Tibial artery (tissue), 4 donors: Measurements from ENCODE around the gene DUSP3.
A peak's percentile ranks its signal among the peaks of the same experiment; 100 is the strongest.

ENCODE experiments used
- DNase-seq, 2 donors: peaks; one replicate each; pipeline ENCODE4 v3.0.0-alpha.2; 2019
- H3K27ac ChIP-seq, 2 donors: fragments of 200-600 bp; sonication (generic) in 1 of 2; 1 replicate in 1 of 2; 2 replicates in 1 of 2; pipeline ENCODE4 v1.5.1; 2018 to 2019; ENCODE audit warnings: mild to moderate bottlenecking in 1 of 2
- H3K27me3 ChIP-seq, 2 donors: fragments of 200-600 bp; sonication (generic) in 1 of 2; one replicate each; pipeline versions ENCODE4 v1.5.1 to v1.6.0; 2016 to 2019
- H3K36me3 ChIP-seq, 3 donors: fragments of 200-600 bp; sonication (generic) in 2 of 3; one replicate each; pipeline ENCODE4 v1.5.1; 2016 to 2019; ENCODE audit warnings: mild to moderate bottlenecking in 2 of 3
- H3K4me1 ChIP-seq, 4 donors: fragments of 200-600 bp; sonication (generic) in 2 of 4; 1 replicate in 3 of 4; 2 replicates in 1 of 4; pipeline ENCODE4 v1.5.1; 2016 to 2019
- H3K4me3 ChIP-seq, 2 donors: fragments of 200-600 bp; sonication (generic) in 1 of 2; 1 replicate in 1 of 2; 2 replicates in 1 of 2; pipeline ENCODE4 v1.5.1; 2018 to 2019; ENCODE audit warnings: mild to moderate bottlenecking in 2 of 2
- H3K9me3 ChIP-seq, 3 donors: fragments of 200-600 bp; sonication (generic) in 1 of 3; one replicate each; pipeline ENCODE4 v1.5.1; 2016 to 2019
- intact Hi-C: fragments of 100-400 bp; cut with DNase I; formaldehyde crosslinking; loops from one replicate; pipeline ENCODE4 v1.15.0; 2023; ENCODE audit warnings: low total_unique reads
- TF ChIP-seq, protein P1 (sequence below), 2 experiments: fragments of 200-600 bp in 1 of 2; fragments of 450-650 bp in 1 of 2; IDR thresholded peaks; one replicate each; pipeline ENCODE4 v1.5.1; 2017 to 2019; ENCODE audit warnings: antibody characterized with exemption in 2 of 2, mild to moderate bottlenecking in 1 of 2, moderate library complexity in 1 of 2

DUSP3 gene

DNA sequence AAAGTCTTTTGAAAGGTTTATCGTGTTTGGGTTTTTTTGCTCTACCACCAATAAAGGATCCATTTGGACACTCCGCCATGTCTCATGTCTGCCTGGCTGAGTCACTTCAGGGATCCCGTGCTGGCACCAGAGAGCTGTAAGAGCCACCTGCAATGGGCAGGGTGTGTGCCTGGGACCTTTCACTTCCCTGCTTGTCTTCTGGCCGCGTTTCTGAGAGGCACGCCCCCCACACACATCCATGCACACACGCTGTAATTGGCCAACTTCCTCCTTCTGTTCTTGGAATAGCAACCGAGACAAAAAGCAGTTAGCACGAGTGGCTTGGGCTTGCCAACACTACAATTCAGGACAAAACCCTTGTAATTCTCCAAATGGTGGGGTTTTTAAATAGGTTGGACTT is 10.4 kb downstream of the DUSP3 start:
- H3K9me3 ChIP-seq, result no peaks in the 10 kb centered on the region
- intact Hi-C loops, result loop anchor here (5.0 kb wide), 1 partner anchor 191 kb away; no protein-coding TSS in a partner anchor
- H3K27me3 ChIP-seq, result no peaks in the 10 kb centered on the region
- H3K27ac ChIP-seq, result no peak overlapping the region
- H3K36me3 ChIP-seq, result peaks cover 44 to 70% (median 57%) of the 10 kb centered on the region in 3 donors
- TF ChIP-seq, protein P1, sequence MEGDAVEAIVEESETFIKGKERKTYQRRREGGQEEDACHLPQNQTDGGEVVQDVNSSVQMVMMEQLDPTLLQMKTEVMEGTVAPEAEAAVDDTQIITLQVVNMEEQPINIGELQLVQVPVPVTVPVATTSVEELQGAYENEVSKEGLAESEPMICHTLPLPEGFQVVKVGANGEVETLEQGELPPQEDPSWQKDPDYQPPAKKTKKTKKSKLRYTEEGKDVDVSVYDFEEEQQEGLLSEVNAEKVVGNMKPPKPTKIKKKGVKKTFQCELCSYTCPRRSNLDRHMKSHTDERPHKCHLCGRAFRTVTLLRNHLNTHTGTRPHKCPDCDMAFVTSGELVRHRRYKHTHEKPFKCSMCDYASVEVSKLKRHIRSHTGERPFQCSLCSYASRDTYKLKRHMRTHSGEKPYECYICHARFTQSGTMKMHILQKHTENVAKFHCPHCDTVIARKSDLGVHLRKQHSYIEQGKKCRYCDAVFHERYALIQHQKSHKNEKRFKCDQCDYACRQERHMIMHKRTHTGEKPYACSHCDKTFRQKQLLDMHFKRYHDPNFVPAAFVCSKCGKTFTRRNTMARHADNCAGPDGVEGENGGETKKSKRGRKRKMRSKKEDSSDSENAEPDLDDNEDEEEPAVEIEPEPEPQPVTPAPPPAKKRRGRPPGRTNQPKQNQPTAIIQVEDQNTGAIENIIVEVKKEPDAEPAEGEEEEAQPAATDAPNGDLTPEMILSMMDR (IDR thresholded peaks at IDR 0.05), result no peak
- H3K4me1 ChIP-seq, result peaks cover 0 to 19% (median 6%) of the 10 kb centered on the region in 4 donors
- no peak overlapping the region for H3K4me3 ChIP-seq
- DNase-seq, result peak; percentile 77 to 80

DNA sequence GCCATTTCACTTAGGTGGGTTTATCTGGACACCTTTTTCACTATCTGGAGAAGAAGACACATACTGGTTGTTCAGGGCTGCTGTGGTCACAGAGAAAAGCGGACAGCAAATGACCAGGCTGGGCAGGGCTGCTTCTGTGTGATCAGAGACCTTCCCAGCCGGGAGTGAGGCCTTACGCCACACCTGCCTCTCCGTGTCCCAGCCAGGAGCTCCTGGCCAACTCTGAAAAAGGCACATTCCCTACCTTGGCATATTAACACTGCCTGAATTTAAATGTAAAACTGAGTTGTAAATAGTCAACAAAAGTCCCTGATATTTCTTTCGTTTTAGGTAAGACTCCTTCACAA is 11.1 kb downstream of the DUSP3 start:
- Histone ChIP-seq H3K4me1 (peaks cover 0 to 13% (median under 1%) of the 10 kb centered on the region in 4 donors), H3K36me3 (peaks cover 37 to 63% (median 50%) of the 10 kb centered on the region in 3 donors), H3K27me3 (no peaks in the 10 kb centered on the region), H3K4me3 (no peak overlapping the region), H3K27ac (no peak overlapping the region), H3K9me3 (no peaks in the 10 kb centered on the region)
- intact Hi-C loops, result loop anchor here (5.0 kb wide), 1 partner anchor 190 kb away; no protein-coding TSS in a partner anchor
- TF ChIP-seq, protein P1 (IDR thresholded peaks at IDR 0.05), result no peak
- no peak for DNase-seq

DNA sequence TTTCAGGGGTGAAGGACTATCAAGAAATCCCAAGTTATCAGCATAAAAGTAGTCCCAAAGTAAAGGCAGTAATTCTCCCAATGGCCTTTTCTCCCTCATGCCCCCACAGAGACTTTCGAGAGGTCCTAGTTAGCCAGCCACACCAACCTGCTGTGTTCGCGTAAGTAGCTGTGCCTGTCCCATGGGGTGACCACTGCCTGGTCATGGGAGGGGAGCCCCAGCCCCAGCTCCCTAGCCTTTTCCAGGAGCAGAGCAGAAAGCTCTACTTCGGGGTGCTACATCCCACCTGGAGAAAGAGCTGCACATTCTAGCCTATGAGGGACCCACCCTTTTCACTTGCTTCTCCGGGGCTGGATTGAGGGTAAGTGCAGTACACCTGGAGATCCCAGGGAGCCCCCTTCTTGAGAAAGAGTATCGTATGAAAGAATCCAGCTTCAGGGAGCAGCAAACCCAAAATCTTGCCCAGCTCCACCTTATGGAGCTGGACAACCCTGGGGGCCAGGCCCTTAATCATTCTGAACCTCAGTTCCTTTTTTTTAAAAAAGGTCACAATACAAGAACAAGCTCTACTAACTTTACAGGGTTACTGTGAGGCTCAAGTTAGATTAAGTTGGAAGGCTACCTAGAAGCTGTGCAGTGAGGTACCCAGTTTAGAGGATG is 11.6 kb downstream of the DUSP3 start:
- Histone ChIP-seq H3K36me3 (peaks cover 32 to 58% (median 45%) of the 10 kb centered on the region in 3 donors), H3K4me3 (no peak overlapping the region), H3K9me3 (no peaks in the 10 kb centered on the region), H3K4me1 (peaks cover 0 to 12% (median 1%) of the 10 kb centered on the region in 4 donors), H3K27me3 (no peaks in the 10 kb centered on the region), H3K27ac (peak overlapping the region in 1 of 2 donors; percentile 8)
- TF ChIP-seq, protein P1 (IDR thresholded peaks at IDR 0.05), result no peak
- DNase-seq, result no peak
- intact Hi-C loops, result loop anchor here (5.0 kb wide), 1 partner anchor 190 kb away; no protein-coding TSS in a partner anchor

DNA sequence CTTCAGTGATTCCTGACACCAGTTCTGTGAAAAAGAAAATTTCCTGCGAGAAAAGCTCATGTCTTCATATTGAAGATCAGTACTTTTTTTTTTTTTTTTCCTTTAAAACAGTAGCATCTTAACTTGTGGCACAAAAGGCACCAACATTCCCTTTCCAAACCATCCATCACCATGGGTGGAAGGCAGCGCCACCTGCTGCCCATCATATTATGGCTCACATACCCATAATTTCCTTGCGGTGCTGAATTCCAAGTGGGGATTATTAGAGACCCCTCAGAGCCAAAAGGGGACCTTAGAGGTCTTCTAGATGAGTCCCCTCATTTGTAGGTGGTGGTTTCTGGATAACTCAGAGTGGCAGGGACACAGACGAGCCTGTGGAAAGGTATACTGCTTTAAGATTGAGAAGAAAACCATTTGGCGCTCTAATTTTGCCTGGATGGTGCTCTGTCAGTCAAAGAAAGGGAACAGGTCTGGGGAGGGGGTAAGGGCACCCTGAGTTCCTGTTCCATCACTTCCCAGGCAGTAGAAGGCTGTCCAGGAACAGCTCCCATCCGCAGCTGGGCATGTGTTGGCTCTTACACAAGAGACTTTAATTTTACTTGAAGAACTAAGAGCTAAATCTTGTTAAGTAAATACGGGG is 12.2 kb downstream of the DUSP3 start:
- H3K27me3 ChIP-seq, result no peaks in the 10 kb centered on the region
- peak overlapping the region in 1 of 2 donors; percentile 8 for H3K27ac ChIP-seq
- intact Hi-C loops, result loop anchor here (5.0 kb wide), 1 partner anchor 189 kb away; no protein-coding TSS in a partner anchor
- peaks cover 0 to 11% (median 1%) of the 10 kb centered on the region in 4 donors for H3K4me1 ChIP-seq
- no peak overlapping the region for H3K4me3 ChIP-seq
- TF ChIP-seq, protein P1 (IDR thresholded peaks at IDR 0.05), result peak; percentile 66 to 85
- peaks cover 26 to 52% (median 40%) of the 10 kb centered on the region in 3 donors for H3K36me3 ChIP-seq
- H3K9me3 ChIP-seq, result no peaks in the 10 kb centered on the region
- DNase-seq, result peak; percentile 51 to 77

DNA sequence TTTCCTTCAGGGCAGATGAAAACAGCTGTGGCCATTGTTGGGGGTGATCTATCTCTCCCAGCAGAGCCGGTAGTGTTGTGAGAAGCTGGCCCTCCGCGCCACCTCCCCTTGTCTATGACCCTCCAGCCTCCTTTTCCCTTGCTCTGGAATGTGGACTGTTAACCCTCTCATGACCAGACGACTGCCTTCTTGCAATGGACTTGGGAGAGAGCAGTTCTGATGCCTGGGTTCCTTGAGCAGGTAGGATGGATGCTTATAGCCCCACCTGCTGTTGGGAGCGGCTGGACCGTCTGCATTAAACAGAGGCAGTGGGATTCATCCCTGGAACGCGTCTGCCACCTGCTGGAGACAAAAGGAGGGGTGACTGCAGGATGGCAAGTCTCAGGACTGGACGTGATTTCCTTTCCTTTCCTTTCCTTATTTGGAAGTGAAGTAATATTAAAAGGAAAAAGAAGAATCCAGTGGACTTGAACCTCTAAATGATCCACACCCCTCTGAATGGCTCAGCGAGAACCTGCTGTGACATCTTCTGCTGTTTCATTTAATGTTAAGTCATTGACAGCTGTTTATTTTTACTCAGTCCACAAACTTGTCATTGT is 18.4 kb downstream of the DUSP3 start:
- TF ChIP-seq, protein P1 (IDR thresholded peaks at IDR 0.05), result peak; percentile 97 to 100
- intact Hi-C loops, result no loop called here
- peaks cover 4 to 63% (median 24%) of the 10 kb centered on the region in 4 donors for H3K4me1 ChIP-seq
- DNase-seq, result peak; percentile 95 to 97
- H3K36me3 ChIP-seq, result no peaks in the 10 kb centered on the region
- H3K27ac ChIP-seq, result peak overlapping the region; percentile 7 to 76
- no peaks in the 10 kb centered on the region for H3K9me3 ChIP-seq
- H3K4me3 ChIP-seq, result no peak overlapping the region
- H3K27me3 ChIP-seq, result no peaks in the 10 kb centered on the region
